ENCODE measurements around the gene DPP6. TPM values are rescaled to one million over a fixed set of nuclear protein-coding genes. Genes with fewer than 3 reads are reported as not detected.

The DPP6 gene
- total RNA-seq, 2 experiments from 2014 or later: not detected

GRCh38 chr7:154871507-154871906 lies 819.3 kb downstream of the DPP6 start:
- Histone ChIP-seq H3K9me3 (ENCODE audit: low read length) (no peaks in the 10 kb centered on the region), H3K27ac (ENCODE audit: low read depth, low read length, poor library complexity, severe bottlenecking) (no peak overlapping the region), H3K4me1 (ENCODE audit: insufficient read depth, low read length, poor library complexity, severe bottlenecking) (no peaks in the 10 kb centered on the region), H3K36me3 (ENCODE audit: insufficient read depth, low read length) (no peaks in the 10 kb centered on the region), H3K79me2 (ENCODE audit: insufficient read depth, low read depth, low read length) (no peaks in the 10 kb centered on the region), H3K4me3 (ENCODE audit: low read depth, low read length, poor library complexity, severe bottlenecking) (no peak overlapping the region), H4K20me1 (ENCODE audit: insufficient read depth, low read length) (no peaks in the 10 kb centered on the region), H3K9me2 (ENCODE audit: insufficient read depth, low read length) (no peaks in the 10 kb centered on the region), H3K4me2 (ENCODE audit: low read length) (no peak overlapping the region), H2AFZ (ENCODE audit: low read length) (no peak overlapping the region)
- no peak for DNase-seq (ENCODE audit: low spot score)
- intact Hi-C loops (cut with micrococcal nuclease; ENCODE audit: unreplicated experiment): no loop called here
- no peak for TF ChIP-seq CTCF (conservative IDR thresholded peaks at IDR 0.05; ENCODE audit: low read length)
- no peak for TF ChIP-seq EZH2phosphoT487 (IDR thresholded peaks at IDR 0.05; ENCODE audit: borderline replicate concordance, low read depth, low read length)
- POLR2A ChIA-PET: interaction anchor here (0.7 kb wide), 1 partner anchor 105 kb away, joined by 4 read pairs; no protein-coding TSS in a partner anchor
- BruUV-seq (replicated peaks): no TSS peak
- CTCF ChIA-PET (ENCODE audit: unreplicated experiment): no interaction called here

- no peaks in the 10 kb centered on the region for H3K4me1 ChIP-seq (ENCODE audit: insufficient read depth, low read length, poor library complexity, severe bottlenecking)
- H2AFZ ChIP-seq (ENCODE audit: low read length): no peak overlapping the region
- TF ChIP-seq CTCF (conservative IDR thresholded peaks at IDR 0.05; ENCODE audit: low read length) (no peak), EZH2phosphoT487 (IDR thresholded peaks at IDR 0.05; ENCODE audit: borderline replicate concordance, low read depth, low read length) (no peak)
- H3K79me2 ChIP-seq (ENCODE audit: insufficient read depth, low read depth, low read length): no peaks in the 10 kb centered on the region
- ChIA-PET POLR2A (no interaction called here), CTCF (ENCODE audit: unreplicated experiment) (no interaction called here)
- no peaks in the 10 kb centered on the region for H4K20me1 ChIP-seq (ENCODE audit: insufficient read depth, low read length)
- no TSS peak for BruUV-seq (replicated peaks)
- no peaks in the 10 kb centered on the region for H3K36me3 ChIP-seq (ENCODE audit: insufficient read depth, low read length)
- no peak for DNase-seq (ENCODE audit: low spot score)
- H3K4me3 ChIP-seq (ENCODE audit: low read depth, low read length, poor library complexity, severe bottlenecking): no peak overlapping the region
- no peak overlapping the region for H3K4me2 ChIP-seq (ENCODE audit: low read length)
- intact Hi-C loops (cut with micrococcal nuclease; ENCODE audit: unreplicated experiment): no loop called here
- H3K9me3 ChIP-seq (ENCODE audit: low read length): no peaks in the 10 kb centered on the region
- no peaks in the 10 kb centered on the region for H3K9me2 ChIP-seq (ENCODE audit: insufficient read depth, low read length)
- no peak overlapping the region for H3K27ac ChIP-seq (ENCODE audit: low read depth, low read length, poor library complexity, severe bottlenecking)
Measured at GRCh38 chr7:154871928-154872750, 819.9 kb downstream of the DPP6 start.

- Histone ChIP-seq H3K79me2 (ENCODE audit: insufficient read depth, low read depth, low read length) (no peaks in the 10 kb centered on the region), H3K4me2 (ENCODE audit: low read length) (no peak overlapping the region), H3K4me3 (ENCODE audit: low read depth, low read length, poor library complexity, severe bottlenecking) (no peak overlapping the region), H3K36me3 (ENCODE audit: insufficient read depth, low read length) (no peaks in the 10 kb centered on the region), H3K4me1 (ENCODE audit: insufficient read depth, low read length, poor library complexity, severe bottlenecking) (no peaks in the 10 kb centered on the region), H3K9me2 (ENCODE audit: insufficient read depth, low read length) (no peaks in the 10 kb centered on the region), H3K27ac (ENCODE audit: low read depth, low read length, poor library complexity, severe bottlenecking) (no peak overlapping the region), H4K20me1 (ENCODE audit: insufficient read depth, low read length) (no peaks in the 10 kb centered on the region), H2AFZ (ENCODE audit: low read length) (no peak overlapping the region), H3K9me3 (ENCODE audit: low read length) (no peaks in the 10 kb centered on the region)
- POLR2A ChIA-PET: no interaction called here
- DNase-seq (ENCODE audit: low spot score): no peak
- intact Hi-C loops (cut with micrococcal nuclease; ENCODE audit: unreplicated experiment): no loop called here
- TF ChIP-seq CTCF (conservative IDR thresholded peaks at IDR 0.05; ENCODE audit: low read length) (no peak), EZH2phosphoT487 (IDR thresholded peaks at IDR 0.05; ENCODE audit: borderline replicate concordance, low read depth, low read length) (no peak)
- BruUV-seq (replicated peaks): no TSS peak
- CTCF ChIA-PET (ENCODE audit: unreplicated experiment): no interaction called here
Measured at GRCh38 chr7:154872811-154873499, 820.8 kb downstream of the DPP6 start.
